HEK293 (cell line): ENCODE results near the gene CENPP.

Experiments
- CTCF ChIP-seq: fragments of 450-650 bp; formaldehyde crosslinking; IDR thresholded peaks from 2 replicates; pipeline ENCODE4 v1.5.1; 2016; ENCODE audit warnings: missing biosample characterization, missing genetic modification characterization
- ZNF18 ChIP-seq: fragments of 450-650 bp; formaldehyde crosslinking; IDR thresholded peaks from 2 replicates; pipeline ENCODE4 v1.5.1; 2016; ENCODE audit warnings: missing biosample characterization, missing genetic modification characterization
- ZNF274 ChIP-seq, 2 experiments: fragments of 200-500 bp in 1 of 2; fragments of 450-650 bp in 1 of 2; sonication (Bioruptor generic) in 1 of 2; formaldehyde crosslinking in 1 of 2; IDR thresholded peaks; 2 replicates each; pipeline versions ENCODE4 v1.5.1 to v1.6.1; 2014 to 2016; ENCODE audit warnings: borderline replicate concordance in 1 of 2, inconsistent platforms in 1 of 2, low read length in 1 of 2, missing biosample characterization in 1 of 2, missing genetic modification characterization in 1 of 2
- ZNF660 ChIP-seq: fragments of 450-650 bp; IDR thresholded peaks from 2 replicates; pipeline ENCODE4 v1.5.1; 2018; ENCODE audit warnings: missing biosample characterization, mild to moderate bottlenecking, missing genetic modification characterization

GRCh38 chr9:92644278-92644677 lies 318.5 kb downstream of the CENPP start:
- TF ChIP-seq ZNF660 (no peak), ZNF18 (tag by site-specific recombination) (no peak), ZNF274 (IDR thresholded peaks at IDR 0.05; ENCODE audit: low read length) (no peak), ZNF274 (tag by site-specific recombination; IDR thresholded peaks at IDR 0.05; ENCODE audit: borderline replicate concordance) (no peak), CTCF (no peak)
